ENCODE results near the gene PRKG1.

PRKG1 gene

GRCh38 chr10:51604579-51604978 is 530.3 kb downstream of the PRKG1 start:
- Histone ChIP-seq H3K27me3 (ENCODE audit: insufficient read depth, low read length, poor library complexity, severe bottlenecking) (no peaks in the 10 kb centered on the region), H3K4me3 (ENCODE audit: low read length, poor library complexity, severe bottlenecking) (no peak overlapping the region), H3K9me3 (ENCODE audit: insufficient read depth, low read depth, low read length) (no peaks in the 10 kb centered on the region), H4K20me1 (ENCODE audit: insufficient read depth, low read length, poor library complexity, severe bottlenecking) (no peaks in the 10 kb centered on the region), H3K9ac (ENCODE audit: low read depth, low read length, poor library complexity, severe bottlenecking) (no peak overlapping the region), H3K4me1 (ENCODE audit: insufficient read depth, low read length, poor library complexity, severe bottlenecking) (no peaks in the 10 kb centered on the region), H2AFZ (ENCODE audit: low read length) (no peak overlapping the region), H3K4me2 (ENCODE audit: low read depth, low read length, poor library complexity, severe bottlenecking) (no peak overlapping the region), H3K9me2 (replicated peaks; ENCODE audit: low read depth, low read length) (no peaks in the 10 kb centered on the region), H3K79me2 (ENCODE audit: insufficient read depth, low read length) (no peaks in the 10 kb centered on the region), H3F3A (ENCODE audit: low read depth) (no peaks in the 10 kb centered on the region), H3K36me3 (ENCODE audit: insufficient read depth, low read length) (no peaks in the 10 kb centered on the region)
- TF ChIP-seq CTCF (conservative IDR thresholded peaks at IDR 0.05; ENCODE audit: low read length) (no peak), EZH2phosphoT487 (IDR thresholded peaks at IDR 0.05; ENCODE audit: borderline replicate concordance) (no peak)

DNA sequence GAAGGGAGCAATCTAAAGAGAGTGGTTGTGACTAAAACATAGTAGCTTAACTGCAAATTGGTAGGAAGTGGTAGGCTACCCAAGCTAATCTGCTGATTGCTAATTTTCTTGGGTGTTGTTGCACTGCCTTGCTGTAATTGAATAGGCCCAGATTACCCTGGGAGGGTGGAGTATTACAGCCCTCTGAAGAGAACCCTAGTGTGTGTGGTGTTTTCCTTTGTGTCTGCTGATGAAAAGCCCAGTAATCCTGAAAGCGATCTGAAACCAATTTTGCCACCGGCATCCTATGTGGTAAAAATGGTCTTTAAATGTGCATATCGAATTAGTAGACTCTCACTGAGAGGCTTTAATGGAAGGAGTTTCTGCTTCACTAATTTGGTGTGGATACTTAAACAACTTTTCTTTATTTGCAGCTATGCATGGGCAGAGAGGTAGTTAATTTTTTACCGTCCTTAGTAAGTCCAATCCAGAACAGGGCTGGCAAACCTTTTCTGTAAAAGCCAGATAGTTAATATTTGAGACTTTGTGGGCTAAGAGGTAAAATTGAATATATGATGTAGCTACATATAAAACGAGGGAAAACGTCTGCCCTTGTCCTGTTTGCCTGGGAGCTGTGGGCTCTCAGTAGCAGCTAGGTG is 532.7 kb downstream of the PRKG1 start:
- Histone ChIP-seq H3K27me3 (ENCODE audit: insufficient read depth, low read length, poor library complexity, severe bottlenecking) (no peaks in the 10 kb centered on the region), H3K4me1 (ENCODE audit: insufficient read depth, low read length, poor library complexity, severe bottlenecking) (no peaks in the 10 kb centered on the region), H3K9me3 (ENCODE audit: insufficient read depth, low read depth, low read length) (no peaks in the 10 kb centered on the region), H3K79me2 (ENCODE audit: insufficient read depth, low read length) (no peaks in the 10 kb centered on the region), H4K20me1 (ENCODE audit: insufficient read depth, low read length, poor library complexity, severe bottlenecking) (no peaks in the 10 kb centered on the region), H2AFZ (ENCODE audit: low read length) (no peak overlapping the region), H3K4me3 (ENCODE audit: low read length, poor library complexity, severe bottlenecking) (no peak overlapping the region), H3F3A (ENCODE audit: low read depth) (no peaks in the 10 kb centered on the region), H3K4me2 (ENCODE audit: low read depth, low read length, poor library complexity, severe bottlenecking) (no peak overlapping the region), H3K9ac (ENCODE audit: low read depth, low read length, poor library complexity, severe bottlenecking) (no peak overlapping the region), H3K9me2 (replicated peaks; ENCODE audit: low read depth, low read length) (no peaks in the 10 kb centered on the region), H3K36me3 (ENCODE audit: insufficient read depth, low read length) (no peaks in the 10 kb centered on the region)
- TF ChIP-seq CTCF (conservative IDR thresholded peaks at IDR 0.05; ENCODE audit: low read length) (no peak), EZH2phosphoT487 (IDR thresholded peaks at IDR 0.05; ENCODE audit: borderline replicate concordance) (no peak)

DNA sequence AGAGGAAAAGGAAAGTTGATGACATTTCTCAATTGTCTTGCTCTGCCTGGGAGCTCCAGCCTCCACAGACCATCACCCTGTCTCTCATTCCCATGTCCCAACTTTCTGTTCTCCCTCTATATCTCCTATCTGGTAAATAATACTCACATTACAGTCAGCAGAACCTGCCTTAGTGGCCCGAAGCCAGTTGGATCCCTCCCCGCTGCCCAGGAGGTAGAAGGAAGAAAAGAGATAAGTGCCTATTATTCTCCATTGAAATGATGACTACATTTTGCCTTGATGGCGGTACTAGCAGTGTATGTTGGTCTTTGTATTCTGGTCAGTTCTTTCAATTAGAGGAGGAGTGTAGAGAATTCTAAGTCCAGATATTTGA is 533.2 kb downstream of the PRKG1 start:
- Histone ChIP-seq H4K20me1 (ENCODE audit: insufficient read depth, low read length, poor library complexity, severe bottlenecking) (no peaks in the 10 kb centered on the region), H3K36me3 (ENCODE audit: insufficient read depth, low read length) (no peaks in the 10 kb centered on the region), H3K4me1 (ENCODE audit: insufficient read depth, low read length, poor library complexity, severe bottlenecking) (no peaks in the 10 kb centered on the region), H3K9me2 (replicated peaks; ENCODE audit: low read depth, low read length) (no peaks in the 10 kb centered on the region), H3K27me3 (ENCODE audit: insufficient read depth, low read length, poor library complexity, severe bottlenecking) (no peaks in the 10 kb centered on the region), H3K4me2 (ENCODE audit: low read depth, low read length, poor library complexity, severe bottlenecking) (no peak overlapping the region), H3K79me2 (ENCODE audit: insufficient read depth, low read length) (no peaks in the 10 kb centered on the region), H3F3A (ENCODE audit: low read depth) (no peaks in the 10 kb centered on the region), H2AFZ (ENCODE audit: low read length) (no peak overlapping the region), H3K9ac (ENCODE audit: low read depth, low read length, poor library complexity, severe bottlenecking) (no peak overlapping the region), H3K9me3 (ENCODE audit: insufficient read depth, low read depth, low read length) (no peaks in the 10 kb centered on the region), H3K4me3 (ENCODE audit: low read length, poor library complexity, severe bottlenecking) (no peak overlapping the region)
- TF ChIP-seq EZH2phosphoT487 (IDR thresholded peaks at IDR 0.05; ENCODE audit: borderline replicate concordance) (no peak), CTCF (conservative IDR thresholded peaks at IDR 0.05; ENCODE audit: low read length) (no peak)

Measured in Loucy (cell line).